Lung (tissue), 12 donors: ENCODE data around the gene MYO10. TPM values are rescaled to one million over a fixed set of nuclear protein-coding genes. Genes with fewer than 3 reads are reported as not detected.

ENCODE experiments used
- ATAC-seq: fragments of 200-7000 bp; cut with Tn5 transposase; one replicate; pipeline ENCODE4 v1.9.1; 2020; ENCODE audit warnings: moderate number of reproducible peaks; ENCODE audit not compliant: insufficient read depth, low FRiP score
- DNase-seq, 3 donors: peaks; one replicate each; pipeline ENCODE4 v3.0.0-alpha.2; 2013 to 2017
- H3K27ac ChIP-seq, 2 donors: one replicate each; pipeline ENCODE4 v1.5.1; 2013; ENCODE audit warnings: mild to moderate bottlenecking in 2 of 2, moderate library complexity in 2 of 2, control low read depth in 1 of 2, inconsistent platforms in 1 of 2, low read depth in 1 of 2, low read length in 1 of 2
- H3K27me3 ChIP-seq, 3 donors: one replicate each; pipeline ENCODE4 v1.5.1; 2013; ENCODE audit warnings: low read length in 2 of 3; ENCODE audit not compliant: control insufficient read depth in 3 of 3, insufficient read depth in 3 of 3
- H3K36me3 ChIP-seq, 4 donors: one replicate each; pipeline ENCODE4 v1.5.1; 2013; ENCODE audit warnings: low read length in 4 of 4, mild to moderate bottlenecking in 1 of 4, moderate library complexity in 1 of 4; ENCODE audit not compliant: control insufficient read depth in 4 of 4, insufficient read depth in 4 of 4
- H3K4me1 ChIP-seq, 5 donors: one replicate each; pipeline ENCODE4 v1.5.1; 2013; ENCODE audit warnings: low read length in 5 of 5, mild to moderate bottlenecking in 2 of 5, moderate library complexity in 1 of 5; ENCODE audit not compliant: control insufficient read depth in 5 of 5, insufficient read depth in 5 of 5
- H3K4me3 ChIP-seq: one replicate; pipeline ENCODE4 v1.5.1; 2013; ENCODE audit warnings: mild to moderate bottlenecking, control low read depth, moderate library complexity
- H3K9ac ChIP-seq, 2 donors: one replicate each; pipeline ENCODE4 v1.5.1; 2013; ENCODE audit warnings: low read length in 2 of 2, control low read depth in 1 of 2; ENCODE audit not compliant: insufficient read depth in 1 of 2
- H3K9me3 ChIP-seq, 4 donors: one replicate each; pipeline ENCODE4 v1.5.1; 2013; ENCODE audit warnings: low read length in 3 of 4, mild to moderate bottlenecking in 1 of 4, moderate library complexity in 1 of 4; ENCODE audit not compliant: control insufficient read depth in 4 of 4, insufficient read depth in 3 of 4
- WGBS, 2 donors: extraction: QIAGEN DNeasy Blood & Tissue Kit; methylation state at CpG; one replicate each; pipeline ENCODE4 v1.1.7; 2013; 5-methylcytosine and 5-hydroxymethylcytosine counted together
- polyA plus RNA-seq, 2 donors: library from polyadenylated mRNA; stranded (reverse); fragments of 200-250 nt; gene quantifications; one replicate each; pipeline ENCODE4 v1.2.1, GENCODE V29; 2013
- total RNA-seq, 2 donors: library from RNA; depleted of rRNA in 1 of 2; stranded (reverse); fragments of >200 nt in 1 of 2; gene quantifications; one replicate each; pipeline ENCODE4 v1.2.1, GENCODE V29; 2014 to 2021
- TF ChIP-seq, protein P1 (sequence below): IDR thresholded peaks from 2 replicates; pipeline ENCODE4 v1.5.1; 2012; ENCODE audit warnings: mild to moderate bottlenecking; ENCODE audit errors: control extremely low read depth, extremely low read depth
- donor health status: control.
- donor health status: control.
- donor health status: Bipolar disorder and iron deficiency.
- donor health status: healthy.
- donor health status: DM: yes; HTN: yes; CAD: no.

The MYO10 gene
- total and polyA plus RNA-seq, 4 donors: 10.6 to 71.5 (median 28.2) TPM

- 94% methylated on average over 12 of the region's 12 CpGs for WGBS, 2 donors
- Histone ChIP-seq H3K36me3 (peaks cover 0 to 27% (median 16%) of the 10 kb centered on the region in 4 donors), H3K9me3 (no peaks in the 10 kb centered on the region), H3K27ac (no peak overlapping the region), H3K4me1 (peaks cover 0 to 2% (median 0%) of the 10 kb centered on the region in 5 donors), H3K9ac (no peak overlapping the region), H3K27me3 (no peaks in the 10 kb centered on the region), H3K4me3 (no peak overlapping the region)
- TF ChIP-seq, protein P1, sequence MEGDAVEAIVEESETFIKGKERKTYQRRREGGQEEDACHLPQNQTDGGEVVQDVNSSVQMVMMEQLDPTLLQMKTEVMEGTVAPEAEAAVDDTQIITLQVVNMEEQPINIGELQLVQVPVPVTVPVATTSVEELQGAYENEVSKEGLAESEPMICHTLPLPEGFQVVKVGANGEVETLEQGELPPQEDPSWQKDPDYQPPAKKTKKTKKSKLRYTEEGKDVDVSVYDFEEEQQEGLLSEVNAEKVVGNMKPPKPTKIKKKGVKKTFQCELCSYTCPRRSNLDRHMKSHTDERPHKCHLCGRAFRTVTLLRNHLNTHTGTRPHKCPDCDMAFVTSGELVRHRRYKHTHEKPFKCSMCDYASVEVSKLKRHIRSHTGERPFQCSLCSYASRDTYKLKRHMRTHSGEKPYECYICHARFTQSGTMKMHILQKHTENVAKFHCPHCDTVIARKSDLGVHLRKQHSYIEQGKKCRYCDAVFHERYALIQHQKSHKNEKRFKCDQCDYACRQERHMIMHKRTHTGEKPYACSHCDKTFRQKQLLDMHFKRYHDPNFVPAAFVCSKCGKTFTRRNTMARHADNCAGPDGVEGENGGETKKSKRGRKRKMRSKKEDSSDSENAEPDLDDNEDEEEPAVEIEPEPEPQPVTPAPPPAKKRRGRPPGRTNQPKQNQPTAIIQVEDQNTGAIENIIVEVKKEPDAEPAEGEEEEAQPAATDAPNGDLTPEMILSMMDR: no peak
- no peak for ATAC-seq
- DNase-seq: no peak
Measured at GRCh38 chr5:16781828-16782626, 154.1 kb downstream of the MYO10 start.

DNA sequence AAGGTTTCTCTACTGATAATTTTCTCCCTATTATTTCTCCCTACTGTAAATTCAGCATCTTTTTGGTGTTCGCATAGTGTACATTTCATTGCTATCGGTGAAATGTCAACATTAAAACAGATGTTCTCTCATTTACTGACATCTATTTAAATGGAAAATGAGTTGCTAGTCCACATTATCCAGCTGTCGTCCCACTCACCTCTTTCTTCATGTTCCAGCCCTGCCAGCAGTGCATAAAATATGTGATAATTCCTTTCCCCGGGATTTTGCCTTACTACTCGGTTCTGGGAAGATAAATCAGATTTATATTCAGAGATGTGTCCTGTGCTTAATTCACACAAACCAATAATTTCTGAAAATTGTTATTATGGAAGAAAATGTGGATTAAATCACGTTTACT is 155.8 kb downstream of the MYO10 start:
- peaks cover 0 to 3% (median 0%) of the 10 kb centered on the region in 5 donors for H3K4me1 ChIP-seq
- H3K9ac ChIP-seq: no peak overlapping the region
- ATAC-seq: no peak
- H3K27ac ChIP-seq: no peak overlapping the region
- H3K9me3 ChIP-seq: no peaks in the 10 kb centered on the region
- 81 to 90% methylated on average over 6 of the region's 6 CpGs for WGBS, 2 donors
- no peaks in the 10 kb centered on the region for H3K27me3 ChIP-seq
- peaks cover 0 to 29% (median 17%) of the 10 kb centered on the region in 4 donors for H3K36me3 ChIP-seq
- H3K4me3 ChIP-seq: no peak overlapping the region
- DNase-seq: peak; percentile 47 to 89 (median 88)
- TF ChIP-seq, protein P1: no peak

GRCh38 chr5:16777432-16777831 is 158.7 kb downstream of the MYO10 start:
- no peak for DNase-seq
- 97% methylated on average over 5 of the region's 5 CpGs for WGBS, 2 donors

More at GRCh38 chr5:16777432-16777831, 158.7 kb downstream of the MYO10 start:
- no peak for ATAC-seq
- Histone ChIP-seq H3K4me3 (no peak overlapping the region), H3K9ac (no peak overlapping the region), H3K36me3 (peaks cover 0 to 23% (median 11%) of the 10 kb centered on the region in 4 donors), H3K9me3 (no peaks in the 10 kb centered on the region), H3K27ac (no peak overlapping the region), H3K4me1 (peaks cover 0 to 16% (median 2%) of the 10 kb centered on the region in 5 donors), H3K27me3 (no peaks in the 10 kb centered on the region)
- TF ChIP-seq, protein P1: no peak
